Left cardiac atrium (tissue), 4 donors: ENCODE results near the gene NEURL1. TPM values are rescaled to one million over a fixed set of nuclear protein-coding genes. Genes with fewer than 3 reads are reported as not detected.

ENCODE experiments used
- ATAC-seq, 2 donors: fragments of 200-7000 bp; cut with Tn5 transposase; one replicate each; pipeline ENCODE4 v1.9.1; 2020; ENCODE audit warnings: mild to moderate bottlenecking in 2 of 2, moderate library complexity in 2 of 2
- DNase-seq: peaks from one replicate; pipeline ENCODE4 v3.0.0-alpha.2; 2020
- intact Hi-C, 2 donors: fragments of 100-400 bp; cut with DNase I; formaldehyde crosslinking; loops; one replicate each; pipeline versions ENCODE4 v1.14.1 to v1.15.1; 2022 to 2023
- total RNA-seq, 2 donors: library from RNA; stranded (reverse); fragmentation: NEBNext Ultra II Directional; extraction: Animal tissue kit (Norgen Biotek cat#: 25700); gene quantifications; one replicate each; pipeline ENCODE4 v1.2.1, GENCODE V29; 2021
- donor health status: DM: no; HTN: yes; CAD: no.
- donor health status: DM: no; HTN: yes; CAD: no; lungs with severe emphysema.
- donor health status: DM: yes; HTN: yes; CAD: no.
- donor health status: Dilated cardiomyopathy.

Gene NEURL1
- total RNA-seq, 2 donors from 2014 or later = 0.12 to 0.39 TPM

GRCh38 chr10:103573205-103573487 lies 79.6 kb downstream of the NEURL1 start:
- DNase-seq (no peak), ATAC-seq (no peak)
- intact Hi-C loops = no loop called here

GRCh38 chr10:103574097-103575061 lies 80.9 kb downstream of the NEURL1 start:
- ATAC-seq (no peak), DNase-seq (no peak)
- intact Hi-C loops = no loop called here

GRCh38 chr10:103575416-103576075 lies 82.0 kb downstream of the NEURL1 start:
- intact Hi-C loops = no loop called here
- DNase-seq (no peak), ATAC-seq (no peak)

- no peak for DNase-seq
- intact Hi-C loops = no loop called here
- no peak for ATAC-seq
Observed at GRCh38 chr10:103576076-103576471, 82.6 kb downstream of the NEURL1 start.

DNA sequence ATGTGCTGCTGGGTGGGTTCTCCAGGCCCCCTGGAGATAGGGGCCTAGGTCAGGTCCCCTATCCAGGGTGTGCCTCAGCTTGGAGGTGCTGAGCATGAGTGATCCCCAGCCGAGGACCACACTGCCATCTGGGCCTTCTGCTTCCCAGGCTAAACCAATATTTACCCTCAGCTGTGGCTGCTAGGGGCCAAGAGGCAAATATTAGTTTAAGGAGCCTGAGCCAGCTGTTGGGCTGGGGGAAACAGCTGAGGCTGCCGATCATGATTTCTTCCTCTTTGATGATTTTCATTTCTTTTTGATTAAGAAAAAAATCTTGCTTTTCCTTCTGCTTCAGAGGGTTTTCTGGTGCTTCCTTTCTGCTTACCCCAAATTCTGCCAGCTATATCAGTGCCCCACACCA lies 83.4 kb downstream of the NEURL1 start:
- intact Hi-C loops = no loop called here
- DNase-seq = no peak

GRCh38 chr10:103578782-103579382 lies 85.4 kb downstream of the NEURL1 start:
- DNase-seq = no peak
- no peak for ATAC-seq
- intact Hi-C loops = no loop called here

More for the DNA sequence above, 83.4 kb downstream of the NEURL1 start:
- no peak for ATAC-seq

DNA sequence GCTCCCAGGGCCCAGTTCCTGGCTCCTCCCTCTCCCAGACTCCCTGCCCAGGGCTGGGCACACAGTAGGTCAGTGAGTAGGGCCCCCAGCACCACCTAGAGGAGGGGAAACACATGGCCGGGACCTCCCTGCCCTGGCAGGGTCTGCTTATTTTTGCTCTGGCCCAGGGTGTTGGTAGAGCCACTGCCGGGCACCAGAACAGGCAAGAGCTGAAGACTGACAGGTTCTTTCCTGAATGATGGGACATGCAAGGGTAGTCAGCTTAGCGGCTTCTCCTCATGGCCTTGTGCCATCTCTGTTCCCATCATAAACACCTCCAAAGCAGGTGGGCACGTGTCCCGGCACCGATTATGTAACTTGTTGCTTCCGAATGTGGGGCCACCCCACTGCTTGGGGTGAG lies 86.5 kb downstream of the NEURL1 start:
- no peak for DNase-seq
- ATAC-seq = no peak

GRCh38 chr10:103580430-103580829 lies 86.9 kb downstream of the NEURL1 start:
- intact Hi-C loops = no loop called here
- DNase-seq (no peak), ATAC-seq (peak in 1 of 2 donors; percentile 73)

More for the DNA sequence above, 86.5 kb downstream of the NEURL1 start:
- intact Hi-C loops = no loop called here

- intact Hi-C loops = no loop called here
- ATAC-seq (no peak), DNase-seq (no peak)
Observed at GRCh38 chr10:103581499-103581898, 88.0 kb downstream of the NEURL1 start.

- ATAC-seq = no peak
- intact Hi-C loops = no loop called here
- no peak for DNase-seq
Observed at GRCh38 chr10:103582331-103583123, 89.0 kb downstream of the NEURL1 start.

GRCh38 chr10:103583871-103584215 lies 90.3 kb downstream of the NEURL1 start:
- DNase-seq (no peak), ATAC-seq (no peak)
- intact Hi-C loops = no loop called here

GRCh38 chr10:103584216-103585010 lies 90.9 kb downstream of the NEURL1 start:
- intact Hi-C loops = no loop called here
- ATAC-seq (peak; percentile 21 to 63), DNase-seq (peak; percentile 51)

DNA sequence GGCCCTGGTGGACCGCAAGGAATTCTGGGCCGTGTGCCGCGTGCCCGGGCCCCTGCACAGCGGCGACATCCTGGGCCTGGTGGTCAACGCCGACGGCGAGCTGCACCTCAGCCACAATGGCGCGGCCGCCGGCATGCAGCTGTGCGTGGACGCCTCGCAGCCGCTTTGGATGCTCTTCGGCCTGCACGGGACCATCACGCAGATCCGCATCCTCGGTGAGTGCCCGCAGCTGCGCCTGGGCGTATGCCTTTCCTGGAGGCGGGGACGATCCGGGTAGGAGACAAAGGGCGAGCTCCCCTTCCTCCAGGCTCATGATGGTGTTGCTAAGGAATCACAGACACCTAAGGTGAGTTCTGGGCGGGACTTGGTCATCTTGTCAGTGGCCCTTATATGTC lies 91.5 kb downstream of the NEURL1 start:
- DNase-seq (no peak), ATAC-seq (no peak)
- intact Hi-C loops = no loop called here

DNA sequence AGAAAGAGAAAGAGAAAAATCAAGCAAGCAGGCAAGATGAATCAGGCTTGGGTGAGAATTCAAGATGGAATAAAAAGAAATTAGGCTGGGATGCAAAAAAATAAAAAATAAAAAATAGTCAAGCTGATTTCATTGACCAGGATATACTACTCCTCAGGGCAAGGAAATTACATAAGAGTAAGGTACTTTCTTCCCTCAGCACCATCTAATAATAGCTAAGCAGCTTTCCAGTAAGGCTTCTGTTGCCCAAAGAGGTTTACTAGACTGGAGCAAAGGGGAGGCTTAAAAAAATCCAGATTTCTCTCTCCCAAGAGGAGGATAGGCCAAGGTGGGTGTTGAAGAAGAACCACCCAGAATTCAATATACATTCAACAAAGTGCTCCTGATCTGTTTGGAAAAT lies 93.6 kb downstream of the NEURL1 start:
- ATAC-seq = no peak
- DNase-seq = no peak
- intact Hi-C loops = no loop called here

DNA sequence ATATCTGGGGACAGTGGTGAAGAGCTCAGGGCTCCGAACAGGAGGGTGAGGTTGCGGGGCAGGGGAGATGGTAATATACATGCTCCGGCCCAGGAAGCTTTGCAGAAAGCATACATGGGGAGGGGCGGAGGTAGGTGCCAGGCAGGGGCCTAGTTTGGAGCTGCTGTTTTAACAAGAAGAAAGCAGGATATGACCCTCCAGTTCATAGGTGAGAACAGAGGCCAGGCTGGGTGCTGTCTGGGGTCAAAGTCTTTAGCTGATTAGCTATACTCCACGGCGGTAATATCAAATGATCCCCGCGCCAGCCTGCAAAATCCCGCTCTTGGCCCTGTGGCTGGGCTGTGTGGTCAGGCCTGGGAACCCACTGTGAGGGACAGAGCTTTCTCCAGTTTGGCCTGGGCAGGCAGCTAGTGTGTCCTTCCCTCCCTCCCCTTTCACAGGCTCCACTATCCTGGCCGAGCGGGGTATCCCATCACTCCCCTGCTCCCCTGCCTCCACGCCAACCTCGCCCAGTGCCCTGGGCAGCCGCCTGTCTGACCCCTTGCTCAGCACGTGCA lies 95.6 kb downstream of the NEURL1 start:
- DNase-seq = no peak
- no peak for ATAC-seq
- intact Hi-C loops = no loop called here

- ATAC-seq (no peak), DNase-seq (no peak)
- intact Hi-C loops = no loop called here
Observed at GRCh38 chr10:103590060-103590459, 96.6 kb downstream of the NEURL1 start.

GRCh38 chr10:103590744-103591291 lies 97.3 kb downstream of the NEURL1 start:
- intact Hi-C loops = no loop called here
- DNase-seq = no peak
- ATAC-seq = no peak
